PC-9 (cell line): ENCODE measurements around the gene CALD1. TPM values are rescaled to one million over a fixed set of nuclear protein-coding genes. Genes with fewer than 3 reads are reported as not detected.

ENCODE experiments used
- BruUV-seq: library from RNA; stranded (reverse); fragments of 400-500 nt; replicated peaks from 2 replicates; lab custom pipeline; 2021; lab: Mats Ljungman, UMichigan
- CTCF ChIA-PET: fragments of 300-600 bp; sonication (Branson Sonifier 250); formaldehyde crosslinking; loops from one replicate; lab custom pipeline; 2022; ENCODE audit warnings: antibody characterized with exemption; lab: Charles Lee
- POLR2A ChIA-PET: fragments of 300-600 bp; sonication (Branson Sonifier 250); formaldehyde crosslinking; loops from one replicate; lab custom pipeline; 2022; ENCODE audit warnings: antibody characterized with exemption; ENCODE audit not compliant: unreplicated experiment; lab: Charles Lee
- DNase-seq, 2 experiments: peaks; one replicate each; pipeline versions ENCODE4 v3.0.0 to v3.0.0-alpha.2; 2015 to 2022; ENCODE audit warnings: mixed read lengths in 1 of 2
- H2AFZ ChIP-seq: fragments of 200-600 bp; sonication (generic); 2 replicates; pipeline ENCODE4 v1.8.1; 2017; ENCODE audit warnings: antibody characterized with exemption
- H3F3A ChIP-seq: fragments of 200-600 bp; sonication (generic); 2 replicates; pipeline ENCODE4 v1.8.1; 2017; ENCODE audit warnings: antibody characterized with exemption, mild to moderate bottlenecking, low read depth; ENCODE audit not compliant: insufficient read depth
- H3K27ac ChIP-seq: fragments of 200-600 bp; sonication (generic); 2 replicates; pipeline ENCODE4 v1.6.1; 2016; ENCODE audit warnings: mixed run types
- H3K27me3 ChIP-seq: fragments of 200-600 bp; sonication (generic); 2 replicates; pipeline ENCODE4 v1.6.1; 2016; ENCODE audit warnings: low read depth, mixed run types; ENCODE audit not compliant: insufficient read depth
- H3K36me3 ChIP-seq: fragments of 200-600 bp; sonication (generic); 2 replicates; pipeline ENCODE4 v1.6.1; 2016; ENCODE audit warnings: low read depth, mixed run types
- H3K4me1 ChIP-seq: fragments of 200-600 bp; sonication (generic); replicated peaks from 2 replicates; pipeline ENCODE4 v1.6.1; 2016; ENCODE audit warnings: mixed run types; ENCODE audit not compliant: insufficient read depth
- H3K4me2 ChIP-seq: fragments of 200-600 bp; sonication (generic); 2 replicates; pipeline ENCODE4 v1.6.1; 2017; ENCODE audit warnings: mixed run types
- H3K4me3 ChIP-seq: fragments of 200-600 bp; sonication (generic); 2 replicates; pipeline ENCODE4 v1.6.1; 2016; ENCODE audit warnings: mixed run types
- H3K79me2 ChIP-seq: fragments of 200-600 bp; sonication (generic); 2 replicates; pipeline ENCODE4 v1.6.1; 2017; ENCODE audit warnings: low read depth, mixed run types
- H3K9me2 ChIP-seq: fragments of 200-600 bp; sonication (generic); 2 replicates; pipeline ENCODE4 v1.8.1; 2017; ENCODE audit warnings: mild to moderate bottlenecking; ENCODE audit not compliant: insufficient read depth
- H3K9me3 ChIP-seq: fragments of 200-600 bp; sonication (generic); 2 replicates; pipeline ENCODE4 v1.8.1; 2016; ENCODE audit warnings: low read depth; ENCODE audit not compliant: insufficient read depth
- H4K20me1 ChIP-seq: fragments of 200-600 bp; sonication (generic); 2 replicates; pipeline ENCODE4 v1.8.1; 2017; ENCODE audit not compliant: insufficient read depth
- EZH2 ChIP-seq: fragments of 200-600 bp; sonication (generic); IDR thresholded peaks from 2 replicates; pipeline ENCODE4 v1.8.0; 2017; ENCODE audit warnings: antibody characterized with exemption, low read depth
- intact Hi-C: fragments of 100-400 bp; cut with micrococcal nuclease; formaldehyde crosslinking; loops from one replicate; pipeline ENCODE4 v1.10.0; 2022; ENCODE audit not compliant: unreplicated experiment
- total RNA-seq: library from RNA; stranded (reverse); gene quantifications from 2 replicates; pipeline ENCODE4 v1.2.3, GENCODE V29; 2021
- TF ChIP-seq, protein P1 (sequence below): fragments of 200-600 bp; sonication (generic); conservative IDR thresholded peaks from 2 replicates; pipeline ENCODE4 v1.6.1; 2017; ENCODE audit warnings: mixed run types, antibody characterized with exemption, mild to moderate bottlenecking, moderate library complexity

The CALD1 gene
- total RNA-seq, 1 experiment from 2014 or later, result 84.4 TPM

DNA sequence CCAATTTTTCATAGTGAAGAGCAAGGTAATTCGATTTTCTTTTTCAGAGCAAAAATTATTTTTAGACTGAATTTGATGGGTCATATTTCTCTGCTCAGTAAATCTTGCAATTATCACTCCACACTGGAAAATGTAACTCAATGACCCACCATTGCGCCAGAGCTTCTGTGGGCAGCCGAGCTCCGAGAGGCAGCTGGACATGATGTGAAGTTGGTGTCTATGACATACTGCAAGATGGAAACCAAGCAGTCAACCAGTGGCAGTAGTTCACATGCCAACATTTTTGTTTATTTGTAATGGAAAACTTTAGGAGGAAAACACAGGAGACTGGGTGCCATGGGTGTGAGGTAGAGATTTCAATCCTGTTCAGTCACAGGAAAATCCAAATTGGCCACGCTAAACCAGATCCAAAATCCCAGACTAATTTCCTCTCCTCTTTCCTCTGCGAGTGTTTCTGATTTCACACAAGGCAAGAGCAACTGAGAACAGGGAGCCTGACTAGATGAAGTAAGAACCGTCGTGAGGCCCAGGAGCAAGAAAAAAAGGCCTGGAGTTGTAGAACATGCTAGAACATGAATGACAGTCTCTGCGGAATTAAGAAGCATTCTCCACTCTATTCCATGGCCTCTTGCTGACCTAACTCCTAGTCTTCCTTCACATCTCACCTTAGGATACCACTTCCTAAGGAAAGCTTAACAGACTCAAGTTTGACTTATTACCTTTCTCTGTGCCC lies 39.3 kb downstream of the CALD1 start:
- ChIA-PET CTCF (interaction anchor here (0.6 kb wide), 1 partner anchor 93 kb away, joined by 3 read pairs; no protein-coding TSS in a partner anchor), POLR2A (no interaction called here)
- no peak overlapping the region for H3K4me3 ChIP-seq
- H3K36me3 ChIP-seq, result no peaks in the 10 kb centered on the region
- H3K27ac ChIP-seq, result no peak overlapping the region
- DNase-seq, result no peak
- no peaks in the 10 kb centered on the region for H3K4me1 ChIP-seq
- no peak overlapping the region for H3K4me2 ChIP-seq
- no peaks in the 10 kb centered on the region for H4K20me1 ChIP-seq
- no peaks in the 10 kb centered on the region for H3K79me2 ChIP-seq
- H2AFZ ChIP-seq, result no peak overlapping the region
- no peak for TF ChIP-seq EZH2
- TF ChIP-seq, protein P1, sequence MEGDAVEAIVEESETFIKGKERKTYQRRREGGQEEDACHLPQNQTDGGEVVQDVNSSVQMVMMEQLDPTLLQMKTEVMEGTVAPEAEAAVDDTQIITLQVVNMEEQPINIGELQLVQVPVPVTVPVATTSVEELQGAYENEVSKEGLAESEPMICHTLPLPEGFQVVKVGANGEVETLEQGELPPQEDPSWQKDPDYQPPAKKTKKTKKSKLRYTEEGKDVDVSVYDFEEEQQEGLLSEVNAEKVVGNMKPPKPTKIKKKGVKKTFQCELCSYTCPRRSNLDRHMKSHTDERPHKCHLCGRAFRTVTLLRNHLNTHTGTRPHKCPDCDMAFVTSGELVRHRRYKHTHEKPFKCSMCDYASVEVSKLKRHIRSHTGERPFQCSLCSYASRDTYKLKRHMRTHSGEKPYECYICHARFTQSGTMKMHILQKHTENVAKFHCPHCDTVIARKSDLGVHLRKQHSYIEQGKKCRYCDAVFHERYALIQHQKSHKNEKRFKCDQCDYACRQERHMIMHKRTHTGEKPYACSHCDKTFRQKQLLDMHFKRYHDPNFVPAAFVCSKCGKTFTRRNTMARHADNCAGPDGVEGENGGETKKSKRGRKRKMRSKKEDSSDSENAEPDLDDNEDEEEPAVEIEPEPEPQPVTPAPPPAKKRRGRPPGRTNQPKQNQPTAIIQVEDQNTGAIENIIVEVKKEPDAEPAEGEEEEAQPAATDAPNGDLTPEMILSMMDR, result no peak
- H3F3A ChIP-seq, result no peaks in the 10 kb centered on the region
- no TSS peak for BruUV-seq
- H3K9me3 ChIP-seq, result no peaks in the 10 kb centered on the region
- intact Hi-C loops, result no loop called here
- H3K27me3 ChIP-seq, result no peaks in the 10 kb centered on the region
- H3K9me2 ChIP-seq, result no peaks in the 10 kb centered on the region; the same call in 1 of the 2 replicates

GRCh38 chr7:134819401-134819800 lies 40.0 kb downstream of the CALD1 start:
- no peaks in the 10 kb centered on the region for H4K20me1 ChIP-seq
- DNase-seq, result no peak
- BruUV-seq, result no TSS peak
- H3K4me1 ChIP-seq, result no peaks in the 10 kb centered on the region
- no peaks in the 10 kb centered on the region for H3K27me3 ChIP-seq
- H3K9me2 ChIP-seq, result no peaks in the 10 kb centered on the region; the same call in 1 of the 2 replicates
- ChIA-PET CTCF (no interaction called here), POLR2A (no interaction called here)
- no peak overlapping the region for H2AFZ ChIP-seq
- no peak overlapping the region for H3K27ac ChIP-seq
- H3K36me3 ChIP-seq, result no peaks in the 10 kb centered on the region
- H3K9me3 ChIP-seq, result no peaks in the 10 kb centered on the region
- no peaks in the 10 kb centered on the region for H3K79me2 ChIP-seq
- H3F3A ChIP-seq, result no peaks in the 10 kb centered on the region
- no peak overlapping the region for H3K4me2 ChIP-seq
- TF ChIP-seq EZH2, result no peak
- TF ChIP-seq, protein P1, result no peak
- no peak overlapping the region for H3K4me3 ChIP-seq
- intact Hi-C loops, result no loop called here

DNA sequence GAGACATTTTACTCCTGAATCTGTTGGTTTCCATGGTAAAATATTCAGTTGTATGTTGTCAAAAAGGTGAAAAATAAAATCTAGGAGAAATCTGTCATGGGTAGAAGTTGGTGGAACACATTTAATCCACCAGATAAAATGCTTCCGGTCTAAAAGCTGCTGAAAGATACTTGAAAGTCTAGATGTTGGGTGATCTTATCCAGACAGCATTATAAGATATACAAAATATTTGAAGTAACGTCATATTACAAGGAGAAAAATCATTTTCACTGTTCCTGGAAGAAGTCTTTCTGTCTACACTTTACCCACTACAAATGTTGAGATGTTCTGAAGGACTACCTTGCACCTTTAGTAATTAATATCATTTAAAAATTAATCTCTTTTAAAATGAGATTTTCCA lies 40.9 kb downstream of the CALD1 start:
- H3K79me2 ChIP-seq, result no peaks in the 10 kb centered on the region
- no peak overlapping the region for H3K4me3 ChIP-seq
- H3F3A ChIP-seq, result no peaks in the 10 kb centered on the region
- H3K36me3 ChIP-seq, result no peaks in the 10 kb centered on the region
- H3K9me2 ChIP-seq, result no peaks in the 10 kb centered on the region; the same call in 1 of the 2 replicates
- no peak overlapping the region for H2AFZ ChIP-seq
- DNase-seq, result no peak
- no peak for TF ChIP-seq EZH2
- TF ChIP-seq, protein P1, result no peak
- H3K27ac ChIP-seq, result no peak overlapping the region
- ChIA-PET POLR2A (no interaction called here), CTCF (no interaction called here)
- no TSS peak for BruUV-seq
- no peak overlapping the region for H3K4me2 ChIP-seq
- no peaks in the 10 kb centered on the region for H3K9me3 ChIP-seq
- intact Hi-C loops, result no loop called here
- H4K20me1 ChIP-seq, result no peaks in the 10 kb centered on the region
- H3K4me1 ChIP-seq, result no peaks in the 10 kb centered on the region
- no peaks in the 10 kb centered on the region for H3K27me3 ChIP-seq
